A549 (cell line): ENCODE measurements around the gene REP15.

Source experiments
- FOSL2 ChIP-seq, 2 experiments: fragments of 450-650 bp in 1 of 2; fragments of >200 bp in 1 of 2; sonication (Bioruptor Twin) in 1 of 2; formaldehyde crosslinking; IDR thresholded peaks; 2 replicates each; pipeline versions ENCODE4 v1.5.0 to v1.6.1; 2016 to 2020; ENCODE audit warnings: mild to moderate bottlenecking in 1 of 2, moderate library complexity in 1 of 2
- MAX ChIP-seq: IDR thresholded peaks from 2 replicates; pipeline ENCODE4 v1.6.1; 2012
- NR3C1 ChIP-seq: fragments of >200 bp; sonication (Bioruptor Twin); formaldehyde crosslinking; IDR thresholded peaks from 3 replicates; pipeline ENCODE4 v1.6.1; 2017

- no peak for TF ChIP-seq MAX
- no peak for TF ChIP-seq NR3C1
- TF ChIP-seq FOSL2 (IDR thresholded peaks at IDR 0.05) = no peak
- TF ChIP-seq FOSL2 (CRISPR knock-in tag; IDR thresholded peaks at IDR 0.05) = no peak
These were observed 13.1 kb downstream of the REP15 start for GRCh38 chr12:27709212-27709931.
